ENCODE measurements around the gene INTS11.

DNA sequence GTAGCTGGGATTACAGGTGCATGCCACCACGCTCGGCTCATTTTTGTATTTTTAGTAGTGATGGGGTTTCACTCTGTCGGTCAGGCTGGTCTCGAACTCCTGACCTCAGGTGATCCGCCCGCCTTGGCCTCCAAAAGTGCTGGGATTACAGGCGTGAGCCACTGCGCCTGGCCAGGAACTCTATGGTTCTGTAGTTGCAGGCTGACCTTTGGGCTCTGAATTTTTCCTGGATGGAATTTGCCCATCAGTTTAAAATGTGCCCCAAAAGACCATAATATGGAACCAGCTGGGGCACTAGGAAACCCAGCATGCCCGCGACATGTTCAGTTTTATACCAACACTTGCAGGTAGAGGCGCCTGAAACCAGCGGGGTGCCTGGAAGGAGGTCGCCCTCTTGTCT is 45.8 kb downstream of the INTS11 start:
- TF ChIP-seq, protein P1, sequence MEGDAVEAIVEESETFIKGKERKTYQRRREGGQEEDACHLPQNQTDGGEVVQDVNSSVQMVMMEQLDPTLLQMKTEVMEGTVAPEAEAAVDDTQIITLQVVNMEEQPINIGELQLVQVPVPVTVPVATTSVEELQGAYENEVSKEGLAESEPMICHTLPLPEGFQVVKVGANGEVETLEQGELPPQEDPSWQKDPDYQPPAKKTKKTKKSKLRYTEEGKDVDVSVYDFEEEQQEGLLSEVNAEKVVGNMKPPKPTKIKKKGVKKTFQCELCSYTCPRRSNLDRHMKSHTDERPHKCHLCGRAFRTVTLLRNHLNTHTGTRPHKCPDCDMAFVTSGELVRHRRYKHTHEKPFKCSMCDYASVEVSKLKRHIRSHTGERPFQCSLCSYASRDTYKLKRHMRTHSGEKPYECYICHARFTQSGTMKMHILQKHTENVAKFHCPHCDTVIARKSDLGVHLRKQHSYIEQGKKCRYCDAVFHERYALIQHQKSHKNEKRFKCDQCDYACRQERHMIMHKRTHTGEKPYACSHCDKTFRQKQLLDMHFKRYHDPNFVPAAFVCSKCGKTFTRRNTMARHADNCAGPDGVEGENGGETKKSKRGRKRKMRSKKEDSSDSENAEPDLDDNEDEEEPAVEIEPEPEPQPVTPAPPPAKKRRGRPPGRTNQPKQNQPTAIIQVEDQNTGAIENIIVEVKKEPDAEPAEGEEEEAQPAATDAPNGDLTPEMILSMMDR (IDR thresholded peaks at IDR 0.05; ENCODE audit: low read depth, low read length, poor library complexity, severe bottlenecking) = no peak
- TF ChIP-seq EZH2phosphoT487 (IDR thresholded peaks at IDR 0.05; ENCODE audit: borderline replicate concordance, low read length) = no peak
